Activated B cell treated with CpG ODN at 0.5 μM for 24 hours (primary cell): ENCODE data around the gene IPO9. TPM values are rescaled to one million over a fixed set of nuclear protein-coding genes. Genes with fewer than 3 reads are reported as not detected.

Experiments
- ATAC-seq: fragments of 200-7000 bp; cut with Tn5 transposase; one replicate; pipeline ENCODE4 v1.10.0; 2021; ENCODE audit warnings: low read depth, mild to moderate bottlenecking, moderate library complexity
- CTCF ChIA-PET: fragments of 350-600 bp; sonication (Branson Sonifier 250); formaldehyde crosslinking; loops from one replicate; lab custom pipeline; 2021; ENCODE audit warnings: antibody characterized with exemption; lab: Charles Lee
- POLR2A ChIA-PET: fragments of 350-600 bp; sonication (Branson Sonifier 250); formaldehyde crosslinking; loops from one replicate; lab custom pipeline; 2021; ENCODE audit warnings: antibody characterized with exemption; lab: Charles Lee
- DNase-seq: peaks from one replicate; pipeline ENCODE4 v3.0.0; 2022
- H3K27ac Mint-ChIP-seq: one replicate; pipeline ENCODE4 v1.8.0; 2020; ENCODE audit warnings: mixed read lengths
- H3K27me3 Mint-ChIP-seq: one replicate; pipeline ENCODE4 v1.8.0; 2021; ENCODE audit warnings: mixed read lengths
- H3K36me3 Mint-ChIP-seq: one replicate; pipeline ENCODE4 v1.8.0; 2021; ENCODE audit warnings: low read depth, mixed read lengths
- H3K4me1 Mint-ChIP-seq: one replicate; pipeline ENCODE4 v1.8.0; 2021; ENCODE audit warnings: mixed read lengths
- H3K4me3 Mint-ChIP-seq: one replicate; pipeline ENCODE4 v1.8.0; 2020; ENCODE audit warnings: mild to moderate bottlenecking, mixed read lengths
- H3K9me3 Mint-ChIP-seq: one replicate; pipeline ENCODE4 v1.8.0; 2020; ENCODE audit warnings: mixed read lengths
- CTCF ChIP-seq: fragments of 200-600 bp; IDR thresholded peaks from one replicate; pipeline ENCODE4 v1.8.0; 2022; ENCODE audit warnings: antibody characterized with exemption, mild to moderate bottlenecking
- intact Hi-C: fragments of 100-400 bp; cut with micrococcal nuclease; formaldehyde crosslinking; loops from one replicate; pipeline ENCODE4 v1.15.1; 2024
- total RNA-seq: library from RNA; stranded (reverse); gene quantifications from 2 replicates; pipeline ENCODE4 v1.2.3, GENCODE V29; 2022

IPO9 gene
- total RNA-seq, 1 donor from 2014 or later = 48.2 TPM

- Mint-ChIP-seq H3K36me3 (no peaks in the 10 kb centered on the region), H3K9me3 (no peaks in the 10 kb centered on the region), H3K4me3 (no peak overlapping the region), H3K27me3 (no peaks in the 10 kb centered on the region), H3K27ac (no peak overlapping the region), H3K4me1 (peaks cover 3% of the 10 kb centered on the region)
- ATAC-seq (peak; percentile 54), DNase-seq (peak; percentile 24)
- ChIA-PET CTCF (interaction anchor here (0.8 to 12.6 kb wide), 14 partner anchors 9 to 262 kb away, joined by 3 to 189 read pairs (median 4); no protein-coding TSS in a partner anchor), POLR2A (interaction anchor here (0.6 kb wide), 1 partner anchor 84 kb away, joined by 3 read pairs; no protein-coding TSS in a partner anchor)
- intact Hi-C loops = loop anchor here (1.0 kb wide), 3 partner anchors 83 to 310 kb away; no protein-coding TSS in a partner anchor
- peak; percentile 63 for TF ChIP-seq CTCF
Measured at GRCh38 chr1:201792534-201793305, 36.2 kb upstream of the IPO9 start.

GRCh38 chr1:201793306-201793925, 35.5 kb upstream of the IPO9 start:
- intact Hi-C loops = loop anchor here (1.0 kb wide), 3 partner anchors 84 to 311 kb away; no protein-coding TSS in a partner anchor
- POLR2A ChIA-PET = no interaction called here
- ATAC-seq (no peak), DNase-seq (no peak)
- no peak for TF ChIP-seq CTCF
- Mint-ChIP-seq H3K27ac (no peak overlapping the region), H3K27me3 (no peaks in the 10 kb centered on the region), H3K4me3 (no peak overlapping the region), H3K4me1 (peaks cover 3% of the 10 kb centered on the region), H3K36me3 (no peaks in the 10 kb centered on the region), H3K9me3 (no peaks in the 10 kb centered on the region)
- CTCF ChIA-PET = interaction anchor here (0.8 to 12.6 kb wide), 15 partner anchors 8 to 263 kb away, joined by 3 to 189 read pairs (median 4); no protein-coding TSS in a partner anchor

GRCh38 chr1:201795066-201795465, 33.9 kb upstream of the IPO9 start:
- CTCF ChIA-PET = interaction anchor here (0.5 to 12.6 kb wide), 6 partner anchors 10 to 236 kb away, joined by 3 to 189 read pairs (median 4); no protein-coding TSS in a partner anchor
- Mint-ChIP-seq H3K9me3 (no peaks in the 10 kb centered on the region), H3K27ac (no peak overlapping the region), H3K4me3 (no peak overlapping the region), H3K27me3 (no peaks in the 10 kb centered on the region), H3K4me1 (peaks cover 3% of the 10 kb centered on the region), H3K36me3 (no peaks in the 10 kb centered on the region)
- intact Hi-C loops = no loop called here
- DNase-seq (no peak), ATAC-seq (no peak)
- no peak for TF ChIP-seq CTCF
- POLR2A ChIA-PET = no interaction called here

GRCh38 chr1:201800246-201800645, 28.7 kb upstream of the IPO9 start:
- Mint-ChIP-seq H3K4me3 (no peak overlapping the region), H3K9me3 (no peaks in the 10 kb centered on the region)
- ATAC-seq = no peak

More at GRCh38 chr1:201800246-201800645, 28.7 kb upstream of the IPO9 start:
- no peak for DNase-seq
- H3K36me3 Mint-ChIP-seq = no peaks in the 10 kb centered on the region
- POLR2A ChIA-PET = no interaction called here
- CTCF ChIA-PET = interaction anchor here (1.9 kb wide), 1 partner anchor 91 kb away, joined by 4 read pairs; no protein-coding TSS in a partner anchor
- H3K27me3 Mint-ChIP-seq = no peaks in the 10 kb centered on the region
- intact Hi-C loops = no loop called here
- TF ChIP-seq CTCF = no peak
- no peak overlapping the region for H3K27ac Mint-ChIP-seq
- H3K4me1 Mint-ChIP-seq = no peaks in the 10 kb centered on the region
